Esophagus squamous epithelium (tissue), 4 donors: ENCODE results near the gene CCDC74A.

ENCODE experiments used
- CTCF ChIP-seq, 6 experiments: fragments of 450-650 bp in 4 of 6; fragments of 200-600 bp in 2 of 6; sonication (generic) in 2 of 6; IDR thresholded peaks; one replicate each; pipeline ENCODE4 v1.5.1; 2016 to 2019; ENCODE audit warnings: antibody characterized with exemption in 6 of 6, mild to moderate bottlenecking in 4 of 6, moderate library complexity in 4 of 6
- POLR2A ChIP-seq, 4 donors: fragments of 450-650 bp; IDR thresholded peaks; one replicate each; pipeline ENCODE4 v1.6.1; 2017; ENCODE audit warnings: antibody characterized with exemption in 4 of 4, mild to moderate bottlenecking in 4 of 4, moderate library complexity in 3 of 4

- TF ChIP-seq CTCF (IDR thresholded peaks at IDR 0.05) (no peak), POLR2A (IDR thresholded peaks at IDR 0.05) (no peak)
These were observed 18.1 kb upstream of the CCDC74A start for GRCh38 chr2:131509615-131510014.
